CD4-positive, CD25-positive, alpha-beta regulatory T cell (primary cell): Measurements from ENCODE around the gene DDX11. TPM values are rescaled to one million over a fixed set of nuclear protein-coding genes. Genes with fewer than 3 reads are reported as not detected.
"Not testable (repeated sequence)": the region's sequence is repeated elsewhere in the genome, so short reads cannot be mapped to it uniquely, and the experiment has no call there.

ENCODE experiments used
- ATAC-seq, 2 donors: fragments of 150-1000 bp; cut with Tn5 transposase; one replicate each; pipeline ENCODE4 v1.10.0; 2021; ENCODE audit warnings: low read depth in 2 of 2, moderate number of reproducible peaks in 2 of 2, moderate library complexity in 1 of 2
- DNase-seq, 3 donors: peaks; one replicate each; pipeline versions ENCODE4 v3.0.0 to v3.0.0-alpha.2; 2012 to 2022; ENCODE audit warnings: mixed read lengths in 1 of 3
- H3K27ac ChIP-seq: one replicate; pipeline ENCODE4 v1.7.0; 2013; ENCODE audit warnings: mild to moderate bottlenecking, low read length; ENCODE audit not compliant: insufficient read depth, poor library complexity, severe bottlenecking
- H3K27me3 ChIP-seq: one replicate; pipeline ENCODE4 v1.7.0; 2013; ENCODE audit warnings: low read length; ENCODE audit not compliant: control insufficient read depth, insufficient read depth
- H3K36me3 ChIP-seq: one replicate; pipeline ENCODE4 v1.7.0; 2013; ENCODE audit warnings: mild to moderate bottlenecking, low read length, moderate library complexity; ENCODE audit not compliant: control insufficient read depth, insufficient read depth
- H3K4me1 ChIP-seq: 2 replicates; pipeline ENCODE4 v1.7.0; 2013; ENCODE audit warnings: mild to moderate bottlenecking, low read length; ENCODE audit not compliant: insufficient read depth, control insufficient read depth, poor library complexity, severe bottlenecking
- H3K4me3 ChIP-seq: one replicate; pipeline ENCODE4 v1.7.0; 2013; ENCODE audit warnings: low read depth, mild to moderate bottlenecking, low read length, moderate library complexity
- H3K9me3 ChIP-seq, 2 experiments: 1 replicate in 1 of 2; 2 replicates in 1 of 2; pipeline ENCODE4 v1.7.0; 2013; ENCODE audit warnings: low read length in 2 of 2, mild to moderate bottlenecking in 1 of 2, moderate library complexity in 1 of 2; ENCODE audit not compliant: control insufficient read depth in 2 of 2
- H3K27ac Mint-ChIP-seq, 3 donors: one replicate each; pipeline ENCODE4 v1.8.0; 2020 to 2022; ENCODE audit warnings: mild to moderate bottlenecking in 3 of 3, mixed read lengths in 3 of 3, moderate library complexity in 2 of 3
- H3K27me3 Mint-ChIP-seq: one replicate; pipeline ENCODE4 v1.8.0; 2022; ENCODE audit warnings: mild to moderate bottlenecking, mixed read lengths
- H3K36me3 Mint-ChIP-seq: one replicate; pipeline ENCODE4 v1.8.0; 2020; ENCODE audit warnings: mixed read lengths
- H3K4me1 Mint-ChIP-seq, 4 donors: one replicate each; pipeline ENCODE4 v1.8.0; 2020 to 2022; ENCODE audit warnings: mixed read lengths in 4 of 4, mild to moderate bottlenecking in 1 of 4
- H3K4me3 Mint-ChIP-seq, 4 donors: one replicate each; pipeline ENCODE4 v1.8.0; 2020 to 2022; ENCODE audit warnings: mild to moderate bottlenecking in 4 of 4, mixed read lengths in 4 of 4, moderate library complexity in 3 of 4
- H3K9me3 Mint-ChIP-seq, 7 donors: one replicate each; pipeline ENCODE4 v1.8.0; 2020 to 2022; ENCODE audit warnings: mixed read lengths in 7 of 7, mild to moderate bottlenecking in 3 of 7, moderate library complexity in 2 of 7
- polyA plus RNA-seq, 4 donors: library from polyadenylated mRNA; unstranded; fragments of 300-500 nt; fragmentation: Illumina TruSeq; gene quantifications; one replicate each; pipeline ENCODE4 v1.2.3, GENCODE V29; 2021
- total RNA-seq: library from RNA; stranded (reverse); gene quantifications from one replicate; pipeline ENCODE4 v1.2.3, GENCODE V29; 2022

The DDX11 gene
- 135 TPM for total RNA-seq
- 10 to 100 TPM in 1 of 4 donors, 1 to 10 TPM in 3; 3.1 to 12.7 (median 8.4) TPM for polyA plus RNA-seq

- not testable (repeated sequence) for H3K9me3 ChIP-seq, H3K9me3 Mint-ChIP-seq, H3K4me1 ChIP-seq, H3K27me3 ChIP-seq, H3K36me3 ChIP-seq, H3K36me3 Mint-ChIP-seq, H3K27me3 Mint-ChIP-seq
- peak; percentile 84 to 87 for ATAC-seq
- peak; percentile 86 to 94 (median 93) for DNase-seq
- Mint-ChIP-seq H3K4me3 (peak within 1 kb of the TSS; percentile 97 to 99 (median 98)), H3K27ac (peak within 1 kb of the TSS; percentile 98 to 99 (median 98)), H3K4me1 (peaks cover 6 to 42% (median 15%) of the 10 kb centered on the region in 4 donors)
- Histone ChIP-seq H3K4me3 (peak within 1 kb of the TSS; percentile 93), H3K27ac (peak within 1 kb of the TSS; percentile 85)
Observed at GRCh38 chr12:31073527-31074332, at the start of gene DDX11. TSS of gene DDX11 (plus strand) at chr12:31073860. CDS start at chr12:31078394, 4,534 bp downstream.

DNA sequence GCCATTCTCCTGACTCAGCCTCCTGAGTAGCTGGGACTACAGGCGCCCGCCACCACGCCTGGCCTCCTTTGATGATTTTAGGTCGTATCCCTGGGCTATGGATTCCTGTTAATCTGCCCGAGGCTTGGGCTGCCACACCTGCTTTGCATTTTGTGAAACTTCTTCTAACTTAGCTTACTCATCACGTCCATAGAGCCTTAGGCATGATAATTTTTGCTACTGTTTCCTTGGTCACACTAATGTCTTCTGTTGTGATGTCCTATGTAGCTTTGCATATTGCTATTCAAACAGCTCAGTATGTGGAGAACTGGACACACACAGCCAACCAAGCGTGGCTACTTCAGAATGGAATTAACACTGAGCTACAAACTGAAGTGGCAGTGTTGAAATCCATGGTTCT lies 47.5 kb upstream of the DDX11 start:
- Mint-ChIP-seq H3K4me3 (no peak overlapping the region), H3K27me3 (peaks cover 7% of the 10 kb centered on the region), H3K4me1 (no peaks in the 10 kb centered on the region), H3K36me3 (no peaks in the 10 kb centered on the region), H3K27ac (no peak overlapping the region), H3K9me3 (peaks cover 0 to 1% (median 0%) of the 10 kb centered on the region in 7 donors)
- Histone ChIP-seq H3K4me1 (no peaks in the 10 kb centered on the region), H3K36me3 (no peaks in the 10 kb centered on the region), H3K27ac (no peak overlapping the region), H3K27me3 (no peaks in the 10 kb centered on the region), H3K4me3 (no peak overlapping the region), H3K9me3 (no peaks in the 10 kb centered on the region)
- ATAC-seq (no peak), DNase-seq (no peak)

- H3K9me3 Mint-ChIP-seq, H3K27me3 ChIP-seq, H3K9me3 ChIP-seq, H3K4me3 Mint-ChIP-seq, H3K27ac ChIP-seq, H3K4me1 ChIP-seq, H3K36me3 ChIP-seq, DNase-seq, H3K36me3 Mint-ChIP-seq, H3K4me3 ChIP-seq, H3K27ac Mint-ChIP-seq, H3K4me1 Mint-ChIP-seq, ATAC-seq, H3K27me3 Mint-ChIP-seq: not testable (repeated sequence)
Observed at GRCh38 chr12:31027006-31027405, 46.7 kb upstream of the DDX11 start.

- H3K9me3 Mint-ChIP-seq, result peaks cover 0 to 1% (median 0%) of the 10 kb centered on the region in 7 donors
- Histone ChIP-seq H3K36me3 (no peaks in the 10 kb centered on the region), H3K4me1 (no peaks in the 10 kb centered on the region), H3K4me3 (no peak overlapping the region), H3K9me3 (no peaks in the 10 kb centered on the region), H3K27ac (no peak overlapping the region), H3K27me3 (peaks cover 3% of the 10 kb centered on the region)
- ATAC-seq (no peak), DNase-seq (no peak)
- H3K27ac Mint-ChIP-seq, result no peak overlapping the region
- no peaks in the 10 kb centered on the region for H3K4me1 Mint-ChIP-seq
- H3K27me3 Mint-ChIP-seq, result peaks cover 5% of the 10 kb centered on the region
- H3K36me3 Mint-ChIP-seq, result no peaks in the 10 kb centered on the region
- H3K4me3 Mint-ChIP-seq, result no peak overlapping the region
Observed at GRCh38 chr12:31029468-31029867, 44.2 kb upstream of the DDX11 start.

DNA sequence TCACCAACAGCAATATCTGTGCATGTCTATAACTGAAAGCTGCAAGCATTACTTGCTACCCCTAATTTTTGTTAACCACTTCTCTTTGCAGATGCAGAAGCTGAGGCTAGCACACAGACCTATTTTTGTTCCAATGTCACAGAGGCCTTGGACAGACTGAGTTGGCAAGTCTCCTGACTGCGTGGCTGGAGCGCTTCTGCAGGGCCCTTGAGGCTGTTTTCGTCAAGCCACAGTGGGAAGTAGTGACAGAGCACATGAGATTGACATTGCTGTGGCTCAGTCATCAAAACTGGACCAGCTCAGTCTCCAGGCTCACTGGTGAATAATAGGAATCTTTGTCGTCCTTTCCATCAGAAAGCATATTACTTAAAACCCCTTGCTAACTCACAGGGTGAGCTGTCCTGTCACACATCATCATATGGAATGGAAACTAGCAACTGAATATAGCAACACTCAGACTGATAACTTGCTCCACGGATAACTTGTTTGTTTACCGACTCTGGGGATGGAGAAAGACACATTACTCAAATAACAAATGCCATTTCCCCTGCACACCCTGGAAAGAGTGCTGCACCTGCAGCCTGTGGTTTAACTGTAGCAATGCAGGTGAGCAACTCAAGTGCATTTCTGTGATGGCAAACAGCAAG lies 43.6 kb upstream of the DDX11 start:
- Histone ChIP-seq H3K36me3 (no peaks in the 10 kb centered on the region), H3K27ac (no peak overlapping the region)
- no peak overlapping the region for H3K27ac Mint-ChIP-seq

DNA sequence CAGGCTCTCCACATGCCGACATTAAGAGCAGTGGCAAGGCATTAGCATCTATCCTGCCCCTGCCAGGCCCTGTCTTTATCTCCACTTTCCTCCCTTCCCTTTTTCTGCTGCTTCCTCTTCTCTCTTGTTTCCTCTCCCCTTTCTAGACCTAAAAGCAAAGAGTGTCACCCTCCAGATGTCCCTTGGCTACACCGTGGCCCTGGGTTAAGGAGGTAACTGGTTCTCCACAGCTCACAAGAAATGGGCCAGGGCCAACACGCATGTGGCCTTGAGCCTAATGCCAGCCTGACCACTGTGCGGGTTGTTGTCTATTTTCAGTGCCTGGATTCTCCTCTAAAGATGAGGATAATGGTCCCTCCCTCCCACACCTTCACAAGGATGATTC lies 41.7 kb upstream of the DDX11 start:
- Histone ChIP-seq H3K9me3 (no peaks in the 10 kb centered on the region), H3K4me3 (no peak overlapping the region), H3K4me1 (no peaks in the 10 kb centered on the region), H3K27me3 (peaks cover 3% of the 10 kb centered on the region), H3K36me3 (no peaks in the 10 kb centered on the region), H3K27ac (no peak overlapping the region)
- no peak overlapping the region for H3K27ac Mint-ChIP-seq
- ATAC-seq (no peak), DNase-seq (no peak)
- H3K4me1 Mint-ChIP-seq, result no peaks in the 10 kb centered on the region
- H3K36me3 Mint-ChIP-seq, result no peaks in the 10 kb centered on the region
- H3K27me3 Mint-ChIP-seq, result peaks cover 5% of the 10 kb centered on the region
- peaks cover 0 to 2% (median 0%) of the 10 kb centered on the region in 7 donors for H3K9me3 Mint-ChIP-seq
- no peak overlapping the region for H3K4me3 Mint-ChIP-seq

More for the DNA sequence above, 43.6 kb upstream of the DDX11 start:
- no peak overlapping the region for H3K4me3 Mint-ChIP-seq
- H3K36me3 Mint-ChIP-seq, result no peaks in the 10 kb centered on the region
- Histone ChIP-seq H3K27me3 (peaks cover 3% of the 10 kb centered on the region), H3K9me3 (no peaks in the 10 kb centered on the region), H3K4me3 (no peak overlapping the region), H3K4me1 (no peaks in the 10 kb centered on the region)
- H3K4me1 Mint-ChIP-seq, result no peaks in the 10 kb centered on the region
- DNase-seq (no peak), ATAC-seq (no peak)
- H3K9me3 Mint-ChIP-seq, result peaks cover 0 to 1% (median 0%) of the 10 kb centered on the region in 7 donors
- H3K27me3 Mint-ChIP-seq, result peaks cover 5% of the 10 kb centered on the region

GRCh38 chr12:31033146-31033545 lies 40.5 kb upstream of the DDX11 start:
- DNase-seq (no peak), ATAC-seq (no peak)
- no peaks in the 10 kb centered on the region for H3K4me1 ChIP-seq
- H3K9me3 ChIP-seq, result no peaks in the 10 kb centered on the region
- no peak overlapping the region for H3K4me3 ChIP-seq
- no peak overlapping the region for H3K27ac Mint-ChIP-seq
- H3K4me1 Mint-ChIP-seq, result no peaks in the 10 kb centered on the region
- H3K27ac ChIP-seq, result no peak overlapping the region
- no peak overlapping the region for H3K4me3 Mint-ChIP-seq
- H3K36me3 ChIP-seq, result no peaks in the 10 kb centered on the region
- peaks cover 3% of the 10 kb centered on the region for H3K27me3 ChIP-seq
- peaks cover 0 to 1% (median 0%) of the 10 kb centered on the region in 7 donors for H3K9me3 Mint-ChIP-seq
- no peaks in the 10 kb centered on the region for H3K36me3 Mint-ChIP-seq
- H3K27me3 Mint-ChIP-seq, result peaks cover 5% of the 10 kb centered on the region
